Muscle layer of colon (tissue), 2 donors: ENCODE results near the gene RRAS.

Experiments
- H3K27ac ChIP-seq: one replicate; pipeline ENCODE4 v1.7.0; 2013; ENCODE audit warnings: low read depth, mild to moderate bottlenecking, low read length, moderate library complexity
- H3K27me3 ChIP-seq, 2 donors: one replicate each; pipeline ENCODE4 v1.7.0; 2013; ENCODE audit warnings: low read length in 2 of 2, mild to moderate bottlenecking in 2 of 2; ENCODE audit not compliant: insufficient read depth in 2 of 2, control insufficient read depth in 1 of 2
- H3K36me3 ChIP-seq: one replicate; pipeline ENCODE4 v1.7.0; 2013; ENCODE audit warnings: mild to moderate bottlenecking, low read length; ENCODE audit not compliant: insufficient read depth
- H3K4me1 ChIP-seq: one replicate; pipeline ENCODE4 v1.7.0; 2013; ENCODE audit warnings: mild to moderate bottlenecking, low read length; ENCODE audit not compliant: insufficient read depth
- H3K4me3 ChIP-seq, 2 donors: one replicate each; pipeline ENCODE4 v1.7.0; 2013; ENCODE audit warnings: low read length in 2 of 2, low read depth in 1 of 2, mild to moderate bottlenecking in 1 of 2, moderate library complexity in 1 of 2
- H3K9ac ChIP-seq: one replicate; pipeline ENCODE4 v1.7.0; 2013; ENCODE audit warnings: low read length
- H3K9me3 ChIP-seq: one replicate; pipeline ENCODE4 v1.7.0; 2013; ENCODE audit warnings: mild to moderate bottlenecking, low read length
- donor health status: abdominal sarcoma.
- donor health status: Adenocarcinoma of cecum.

The RRAS gene

GRCh38 chr19:49658566-49659442, 18.9 kb upstream of the RRAS start:
- Histone ChIP-seq H3K9me3 (no peaks in the 10 kb centered on the region), H3K4me3 (no peak overlapping the region), H3K9ac (no peak overlapping the region), H3K27ac (no peak overlapping the region), H3K27me3 (no peaks in the 10 kb centered on the region), H3K36me3 (peaks cover 88% of the 10 kb centered on the region), H3K4me1 (peaks cover 4% of the 10 kb centered on the region)

- H3K4me1 ChIP-seq, result no peaks in the 10 kb centered on the region
- H3K9ac ChIP-seq, result no peak overlapping the region
- H3K9me3 ChIP-seq, result no peaks in the 10 kb centered on the region
- no peaks in the 10 kb centered on the region for H3K27me3 ChIP-seq
- peaks cover 92% of the 10 kb centered on the region for H3K36me3 ChIP-seq
- H3K27ac ChIP-seq, result no peak overlapping the region
- H3K4me3 ChIP-seq, result no peak overlapping the region
Measured at GRCh38 chr19:49658139-49658517, 18.2 kb upstream of the RRAS start.

- Histone ChIP-seq H3K36me3 (peaks cover 87% of the 10 kb centered on the region), H3K9ac (no peak overlapping the region)
Measured at GRCh38 chr19:49657493-49658138, 17.7 kb upstream of the RRAS start.

GRCh38 chr19:49656456-49657109, 16.6 kb upstream of the RRAS start:
- H3K27me3 ChIP-seq, result no peaks in the 10 kb centered on the region
- H3K4me1 ChIP-seq, result no peaks in the 10 kb centered on the region
- peaks cover 77% of the 10 kb centered on the region for H3K36me3 ChIP-seq
- H3K4me3 ChIP-seq, result no peak overlapping the region
- no peaks in the 10 kb centered on the region for H3K9me3 ChIP-seq
- H3K27ac ChIP-seq, result no peak overlapping the region
- no peak overlapping the region for H3K9ac ChIP-seq

More at GRCh38 chr19:49657493-49658138, 17.7 kb upstream of the RRAS start:
- Histone ChIP-seq H3K4me1 (no peaks in the 10 kb centered on the region), H3K9me3 (no peaks in the 10 kb centered on the region), H3K27ac (no peak overlapping the region), H3K27me3 (no peaks in the 10 kb centered on the region), H3K4me3 (no peak overlapping the region)

GRCh38 chr19:49655570-49656455, 15.9 kb upstream of the RRAS start:
- Histone ChIP-seq H3K36me3 (peaks cover 69% of the 10 kb centered on the region), H3K4me3 (no peak overlapping the region), H3K27me3 (no peaks in the 10 kb centered on the region), H3K4me1 (no peaks in the 10 kb centered on the region), H3K27ac (no peak overlapping the region), H3K9me3 (no peaks in the 10 kb centered on the region), H3K9ac (no peak overlapping the region)

GRCh38 chr19:49654581-49654980, 14.6 kb upstream of the RRAS start:
- Histone ChIP-seq H3K27ac (no peak overlapping the region), H3K4me3 (no peak overlapping the region), H3K27me3 (no peaks in the 10 kb centered on the region), H3K9me3 (no peaks in the 10 kb centered on the region), H3K4me1 (no peaks in the 10 kb centered on the region), H3K36me3 (peaks cover 69% of the 10 kb centered on the region), H3K9ac (no peak overlapping the region)

- peaks cover 62% of the 10 kb centered on the region for H3K36me3 ChIP-seq
- H3K9me3 ChIP-seq, result no peaks in the 10 kb centered on the region
- no peak overlapping the region for H3K27ac ChIP-seq
- no peak overlapping the region for H3K9ac ChIP-seq
- H3K27me3 ChIP-seq, result no peaks in the 10 kb centered on the region
- no peaks in the 10 kb centered on the region for H3K4me1 ChIP-seq
- H3K4me3 ChIP-seq, result no peak overlapping the region
Measured at GRCh38 chr19:49653466-49653806, 13.5 kb upstream of the RRAS start.

- peaks cover 58% of the 10 kb centered on the region for H3K36me3 ChIP-seq
- H3K9me3 ChIP-seq, result no peaks in the 10 kb centered on the region
Measured at GRCh38 chr19:49652551-49653465, 12.9 kb upstream of the RRAS start.

GRCh38 chr19:49651820-49652550, 12.0 kb upstream of the RRAS start:
- Histone ChIP-seq H3K4me3 (no peak overlapping the region), H3K27ac (no peak overlapping the region), H3K9ac (no peak overlapping the region), H3K27me3 (no peaks in the 10 kb centered on the region), H3K36me3 (peaks cover 57% of the 10 kb centered on the region), H3K4me1 (no peaks in the 10 kb centered on the region), H3K9me3 (no peaks in the 10 kb centered on the region)

More at GRCh38 chr19:49652551-49653465, 12.9 kb upstream of the RRAS start:
- Histone ChIP-seq H3K4me3 (no peak overlapping the region), H3K27ac (no peak overlapping the region), H3K27me3 (no peaks in the 10 kb centered on the region), H3K9ac (no peak overlapping the region), H3K4me1 (no peaks in the 10 kb centered on the region)
